ENCODE results near the gene BACH1. TPM values are rescaled to one million over a fixed set of nuclear protein-coding genes. Genes with fewer than 3 reads are reported as not detected.
A peak's percentile ranks its signal among the peaks of the same experiment; 100 is the strongest.
"Not testable (repeated sequence)": the region's sequence is repeated elsewhere in the genome, so short reads cannot be mapped to it uniquely, and the experiment has no call there.

BACH1 gene
- total RNA-seq, 1 experiment from 2014 or later = 47.3 TPM

DNA sequence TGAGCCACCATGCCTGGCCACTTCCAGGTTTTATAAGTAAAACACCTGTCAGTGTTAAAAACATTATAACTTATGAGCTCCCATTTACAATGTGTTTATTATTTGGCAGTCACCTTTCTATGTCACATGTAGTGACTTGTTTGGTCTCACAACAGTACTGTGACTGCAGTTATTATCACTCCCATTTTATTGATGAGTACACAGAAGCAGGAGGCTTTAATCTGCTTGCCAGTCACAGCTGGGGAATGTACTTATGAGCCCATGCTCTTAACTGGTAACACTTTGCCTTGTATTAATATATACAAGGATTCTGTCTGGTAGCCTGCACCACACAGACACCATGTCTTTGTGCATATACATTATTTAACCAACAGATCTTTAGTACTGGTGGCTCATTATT is 31.1 kb upstream of the BACH1 start:
- no peak for DNase-seq (ENCODE audit: low read depth in 1 of 2, low spot score in 2 of 2)
- Histone ChIP-seq H3K36me3 (no peaks in the 10 kb centered on the region), H3K4me1 (replicated peaks) (no peaks in the 10 kb centered on the region), H3K4me3 (no peak overlapping the region), H3K27ac (no peak overlapping the region), H3K27me3 (replicated peaks) (no peaks in the 10 kb centered on the region), H3K9me3 (replicated peaks) (no peaks in the 10 kb centered on the region)

DNA sequence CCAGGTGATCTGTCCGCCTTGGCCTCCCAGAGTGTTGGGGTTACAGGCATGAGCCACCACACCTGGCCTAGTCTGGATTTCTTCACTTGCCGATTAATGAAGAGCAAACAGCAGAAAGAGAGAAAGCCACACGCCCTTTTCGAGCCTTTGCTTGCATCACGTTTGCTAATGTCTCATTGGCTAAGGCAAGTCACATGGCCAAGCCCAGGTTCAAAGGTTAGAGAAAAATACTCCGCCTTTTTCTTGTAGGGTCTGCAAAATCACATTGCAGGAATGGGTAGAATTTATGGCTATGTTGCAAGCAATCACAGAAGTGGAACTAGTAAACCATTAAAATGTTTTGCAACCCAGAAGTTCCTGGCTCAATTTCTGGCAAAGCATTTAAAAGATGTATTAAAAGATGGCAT is 26.8 kb upstream of the BACH1 start:
- no peak for DNase-seq (ENCODE audit: low read depth in 1 of 2, low spot score in 2 of 2)
- no peak overlapping the region for H3K27ac ChIP-seq
- H3K36me3 ChIP-seq = no peaks in the 10 kb centered on the region
- H3K4me3 ChIP-seq = no peak overlapping the region
- H3K9me3 ChIP-seq (replicated peaks) = no peaks in the 10 kb centered on the region
- H3K27me3 ChIP-seq (replicated peaks) = no peaks in the 10 kb centered on the region
- no peaks in the 10 kb centered on the region for H3K4me1 ChIP-seq (replicated peaks)

DNA sequence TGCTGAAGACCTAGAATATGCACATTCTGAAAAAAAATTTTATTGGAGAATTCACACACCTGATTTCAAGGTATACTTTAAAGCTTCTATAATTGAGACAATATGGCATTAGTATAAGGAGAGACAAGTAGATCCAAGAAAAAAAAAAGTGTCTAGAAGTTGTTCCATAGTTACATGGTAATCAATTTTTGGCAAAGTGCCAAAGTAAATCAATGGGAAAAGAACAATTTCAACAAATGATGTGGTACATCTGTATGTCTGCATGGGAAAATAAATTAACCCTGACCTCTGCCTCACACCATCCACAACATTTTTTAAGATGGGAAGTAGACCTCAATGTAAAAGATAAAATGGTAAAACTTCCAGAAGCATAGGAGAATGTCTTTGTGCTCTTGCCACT is 21.3 kb upstream of the BACH1 start:
- no peaks in the 10 kb centered on the region for H3K27me3 ChIP-seq (replicated peaks)
- no peak overlapping the region for H3K4me3 ChIP-seq
- H3K9me3 ChIP-seq (replicated peaks) = no peaks in the 10 kb centered on the region
- no peak for DNase-seq (ENCODE audit: low read depth in 1 of 2, low spot score in 2 of 2)
- no peak overlapping the region for H3K27ac ChIP-seq
- no peaks in the 10 kb centered on the region for H3K36me3 ChIP-seq
- no peaks in the 10 kb centered on the region for H3K4me1 ChIP-seq (replicated peaks)

DNA sequence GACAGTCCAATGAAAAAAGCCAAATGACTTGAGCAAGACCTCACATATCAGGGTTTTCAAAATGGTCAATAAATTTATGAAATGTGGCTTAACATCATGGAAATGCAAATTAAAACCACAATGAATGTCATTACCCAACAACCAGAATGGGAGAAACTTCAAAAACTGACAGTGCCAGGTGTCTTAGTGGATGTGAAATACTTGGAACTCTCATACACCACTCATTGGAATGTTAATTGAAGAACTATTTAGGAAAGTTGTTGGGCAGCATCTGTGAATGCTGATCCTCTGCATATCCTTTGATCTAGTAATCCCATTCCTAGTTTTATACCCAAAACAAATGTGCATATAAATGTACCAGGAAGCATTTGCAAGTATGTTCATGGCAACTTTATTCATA is 19.2 kb upstream of the BACH1 start:
- H3K36me3 ChIP-seq = no peaks in the 10 kb centered on the region
- no peaks in the 10 kb centered on the region for H3K9me3 ChIP-seq (replicated peaks)
- H3K4me1 ChIP-seq (replicated peaks) = no peaks in the 10 kb centered on the region
- no peak overlapping the region for H3K27ac ChIP-seq
- no peak for DNase-seq (ENCODE audit: low read depth in 1 of 2, low spot score in 2 of 2)
- no peak overlapping the region for H3K4me3 ChIP-seq
- H3K27me3 ChIP-seq (replicated peaks) = no peaks in the 10 kb centered on the region

DNA sequence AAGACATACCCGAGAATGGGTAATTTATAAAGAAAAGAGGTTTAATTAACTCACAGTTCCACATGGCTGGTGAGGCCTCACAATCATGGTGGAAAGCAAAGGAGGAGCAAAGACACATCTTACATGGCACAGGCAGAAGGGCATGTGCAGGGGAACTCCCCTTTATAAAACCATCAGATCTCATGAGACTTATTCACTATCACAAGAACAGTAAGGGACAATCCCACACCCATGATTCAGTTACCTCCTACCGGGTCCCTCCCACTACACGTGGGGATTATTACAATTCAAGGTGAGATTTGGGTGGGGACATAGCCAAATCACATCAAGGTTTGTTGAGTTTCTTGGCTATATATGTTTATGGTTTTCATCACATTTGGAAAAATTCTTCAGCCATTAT is 16.9 kb upstream of the BACH1 start:
- H3K36me3 ChIP-seq; H3K27me3 ChIP-seq (replicated peaks); H3K27ac ChIP-seq; H3K4me3 ChIP-seq; DNase-seq (ENCODE audit: low read depth in 1 of 2, low spot score in 2 of 2); H3K4me1 ChIP-seq (replicated peaks); H3K9me3 ChIP-seq (replicated peaks): not testable (repeated sequence)

DNA sequence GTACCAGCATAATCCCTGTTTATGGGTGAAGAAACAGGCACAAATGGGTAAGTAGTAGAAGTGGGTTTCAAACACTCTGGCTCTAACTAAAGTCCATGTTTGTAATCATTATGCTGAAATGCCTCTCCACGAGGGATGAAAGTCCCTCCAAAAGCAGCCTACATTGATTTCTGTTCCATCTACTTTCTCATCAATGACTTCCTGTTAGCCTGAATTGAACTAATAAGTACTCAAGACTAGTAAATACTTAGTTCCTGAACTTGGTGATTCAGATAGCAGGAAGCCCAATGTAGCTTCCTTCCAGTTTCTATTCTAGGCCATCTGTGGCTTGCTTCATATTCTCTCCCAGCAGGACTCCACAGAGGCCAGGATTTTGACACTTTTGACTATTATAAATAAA is 11.3 kb upstream of the BACH1 start:
- no peaks in the 10 kb centered on the region for H3K36me3 ChIP-seq
- no peak overlapping the region for H3K27ac ChIP-seq
- no peaks in the 10 kb centered on the region for H3K27me3 ChIP-seq (replicated peaks)
- no peak for DNase-seq (ENCODE audit: low read depth in 1 of 2, low spot score in 2 of 2)
- no peak overlapping the region for H3K4me3 ChIP-seq
- H3K4me1 ChIP-seq (replicated peaks) = no peaks in the 10 kb centered on the region
- H3K9me3 ChIP-seq (replicated peaks) = no peaks in the 10 kb centered on the region

DNA sequence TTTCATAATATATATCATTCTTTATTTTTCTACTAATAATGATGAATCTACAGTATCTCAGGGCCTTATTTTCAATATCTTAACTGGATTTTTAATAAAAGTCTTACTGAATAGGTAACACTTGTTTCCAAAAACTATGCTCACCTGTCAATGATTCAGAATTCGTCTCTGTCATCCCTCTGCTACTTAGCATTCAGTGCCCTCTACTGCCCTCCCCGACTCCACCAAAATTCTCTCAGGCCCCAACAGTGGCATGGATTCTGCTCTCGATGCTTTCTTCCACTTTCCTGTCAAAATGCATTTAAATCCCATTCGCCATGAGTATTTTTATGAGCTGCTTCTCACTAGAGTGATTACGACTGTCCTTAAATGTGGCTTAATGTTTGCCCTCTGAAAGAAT is 10.5 kb upstream of the BACH1 start:
- Histone ChIP-seq H3K4me3 (no peak overlapping the region), H3K9me3 (replicated peaks) (no peaks in the 10 kb centered on the region), H3K27ac (no peak overlapping the region), H3K27me3 (replicated peaks) (no peaks in the 10 kb centered on the region), H3K4me1 (replicated peaks) (no peaks in the 10 kb centered on the region), H3K36me3 (no peaks in the 10 kb centered on the region)
- DNase-seq (ENCODE audit: low read depth in 1 of 2, low spot score in 2 of 2) = no peak

DNA sequence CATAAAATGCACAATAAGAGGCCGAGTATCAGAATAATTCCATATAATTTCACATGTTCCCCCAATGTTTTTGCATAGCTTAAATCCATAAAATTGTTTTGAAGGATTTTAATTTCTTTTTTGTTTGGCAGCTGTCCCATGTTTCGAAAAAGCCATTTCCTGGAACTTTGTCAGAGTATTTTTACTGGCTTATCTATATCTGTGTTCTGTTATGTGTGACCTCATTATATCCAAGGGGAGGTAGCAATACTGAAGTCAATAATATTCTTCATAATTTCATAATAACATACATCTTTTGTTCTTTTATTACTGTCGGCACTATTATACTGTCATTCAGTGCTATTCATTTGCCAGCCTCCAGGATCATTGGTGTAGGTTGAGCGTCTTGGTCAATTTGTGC is 9.4 kb upstream of the BACH1 start:
- no peak overlapping the region for H3K4me3 ChIP-seq
- no peaks in the 10 kb centered on the region for H3K9me3 ChIP-seq (replicated peaks)
- no peaks in the 10 kb centered on the region for H3K36me3 ChIP-seq
- DNase-seq (ENCODE audit: low read depth in 1 of 2, low spot score in 2 of 2) = no peak
- no peaks in the 10 kb centered on the region for H3K4me1 ChIP-seq (replicated peaks)
- no peaks in the 10 kb centered on the region for H3K27me3 ChIP-seq (replicated peaks)
- no peak overlapping the region for H3K27ac ChIP-seq

DNA sequence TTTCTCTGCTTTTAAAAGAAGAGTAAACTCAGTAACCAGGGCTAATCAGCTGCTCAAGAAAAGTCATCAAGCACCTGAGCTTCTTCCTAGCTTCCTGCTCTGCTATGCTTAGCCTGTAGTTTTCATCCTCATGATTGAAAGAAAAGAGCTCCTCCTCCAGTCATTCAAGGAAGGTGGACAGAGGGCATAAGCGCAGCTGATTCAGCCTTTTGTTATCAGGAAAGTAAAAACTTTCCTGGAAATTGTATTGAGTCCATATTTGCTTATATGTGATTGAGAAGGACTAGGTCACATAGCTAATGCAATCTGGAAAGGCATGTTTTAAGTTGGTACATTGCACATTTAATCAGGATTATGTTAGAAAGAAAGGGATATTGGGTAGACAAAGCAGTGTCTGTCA is 8.5 kb upstream of the BACH1 start:
- no peak overlapping the region for H3K27ac ChIP-seq
- DNase-seq (ENCODE audit: low read depth in 1 of 2, low spot score in 2 of 2) = no peak

DNA sequence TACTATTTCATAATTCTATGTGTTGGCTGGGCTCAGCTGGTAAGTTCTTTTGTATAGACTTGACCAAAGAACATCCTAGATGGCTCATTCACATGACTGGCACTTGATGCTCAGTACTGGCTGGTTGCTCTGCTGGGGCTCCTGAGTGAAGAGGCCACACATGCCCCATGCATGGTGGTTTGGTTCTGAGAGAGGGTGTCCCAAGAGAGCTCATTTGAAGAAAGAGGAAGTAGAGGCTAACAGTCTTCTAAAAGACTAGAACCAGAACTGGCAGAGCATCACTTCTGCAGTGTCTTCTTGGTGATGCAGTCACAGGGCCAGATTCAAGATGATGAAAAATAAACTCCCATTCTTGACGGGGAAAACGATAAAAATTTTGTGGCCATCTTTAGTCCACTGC is 5.2 kb upstream of the BACH1 start:
- no peaks in the 10 kb centered on the region for H3K9me3 ChIP-seq (replicated peaks)
- peaks cover 5% of the 10 kb centered on the region for H3K4me1 ChIP-seq (replicated peaks)

More for the DNA sequence above, 8.5 kb upstream of the BACH1 start:
- Histone ChIP-seq H3K9me3 (replicated peaks) (no peaks in the 10 kb centered on the region), H3K36me3 (no peaks in the 10 kb centered on the region), H3K4me3 (no peak overlapping the region), H3K4me1 (replicated peaks) (no peaks in the 10 kb centered on the region), H3K27me3 (replicated peaks) (no peaks in the 10 kb centered on the region)

DNA sequence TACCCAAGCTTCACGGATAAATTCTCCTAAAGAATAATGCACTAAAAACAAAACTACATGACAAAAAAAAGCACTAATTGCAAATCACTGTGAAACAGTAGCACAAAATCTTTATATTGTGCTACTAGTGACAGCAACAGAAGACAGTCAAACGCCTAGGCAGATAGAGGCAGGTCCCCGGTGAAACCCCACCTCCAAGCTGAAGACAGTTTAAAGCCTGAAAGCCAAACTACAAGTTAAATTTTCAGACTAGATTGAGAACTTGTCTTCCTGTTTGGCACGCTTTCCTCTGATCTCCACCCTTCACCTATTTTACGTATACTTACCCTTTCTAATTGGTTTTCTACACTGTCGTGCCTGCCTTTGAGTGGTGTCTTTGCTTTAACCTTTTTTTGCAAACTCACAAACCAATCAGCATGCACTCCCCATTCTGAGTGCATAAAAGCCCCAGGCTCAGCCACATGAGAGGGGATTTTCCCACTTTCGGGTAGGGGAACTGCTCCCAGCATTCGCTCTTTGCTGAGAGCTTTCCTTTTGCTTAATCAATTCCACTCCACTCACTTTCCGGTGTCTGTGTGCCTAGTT is 3.6 kb upstream of the BACH1 start:
- H3K4me3 ChIP-seq = no peak overlapping the region
- no peaks in the 10 kb centered on the region for H3K27me3 ChIP-seq (replicated peaks)
- DNase-seq (ENCODE audit: low read depth in 1 of 2, low spot score in 2 of 2) = no peak
- H3K36me3 ChIP-seq = peaks cover 3% of the 10 kb centered on the region; the same call in 1 of the 2 replicates
- no peaks in the 10 kb centered on the region for H3K9me3 ChIP-seq (replicated peaks)
- no peak overlapping the region for H3K27ac ChIP-seq
- peaks cover 10% of the 10 kb centered on the region for H3K4me1 ChIP-seq (replicated peaks)

More for the DNA sequence above, 5.2 kb upstream of the BACH1 start:
- H3K36me3 ChIP-seq = no peaks in the 10 kb centered on the region
- no peaks in the 10 kb centered on the region for H3K27me3 ChIP-seq (replicated peaks)
- DNase-seq (ENCODE audit: low read depth in 1 of 2, low spot score in 2 of 2) = no peak
- H3K27ac ChIP-seq = no peak overlapping the region
- no peak overlapping the region for H3K4me3 ChIP-seq

DNA sequence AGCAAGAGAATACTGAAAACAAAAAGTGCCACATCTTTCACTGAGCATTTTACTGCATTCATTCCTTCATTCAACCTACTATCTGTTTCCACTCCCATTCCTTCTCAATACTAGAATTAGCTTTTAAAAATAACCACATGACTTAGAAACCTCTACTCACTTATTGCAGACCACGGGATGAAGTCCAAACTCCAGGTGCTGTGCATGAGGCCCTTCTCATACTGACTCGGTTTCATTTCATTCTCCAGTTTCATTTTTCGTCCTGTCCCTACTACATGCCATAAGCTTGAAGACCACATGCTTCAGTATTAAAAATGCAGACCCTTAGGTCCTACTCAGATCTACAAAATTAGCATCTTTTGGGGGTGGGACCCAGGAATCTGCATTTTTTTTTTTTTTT is 2.3 kb upstream of the BACH1 start:
- H3K9me3 ChIP-seq (replicated peaks) = no peaks in the 10 kb centered on the region
- no peak overlapping the region for H3K4me3 ChIP-seq
- peaks cover 22% of the 10 kb centered on the region for H3K4me1 ChIP-seq (replicated peaks)
- H3K27ac ChIP-seq = no peak overlapping the region
- H3K27me3 ChIP-seq (replicated peaks) = no peaks in the 10 kb centered on the region
- no peak for DNase-seq (ENCODE audit: low read depth in 1 of 2, low spot score in 2 of 2)
- peaks cover 3% of the 10 kb centered on the region; the same call in 1 of the 2 replicates for H3K36me3 ChIP-seq

DNA sequence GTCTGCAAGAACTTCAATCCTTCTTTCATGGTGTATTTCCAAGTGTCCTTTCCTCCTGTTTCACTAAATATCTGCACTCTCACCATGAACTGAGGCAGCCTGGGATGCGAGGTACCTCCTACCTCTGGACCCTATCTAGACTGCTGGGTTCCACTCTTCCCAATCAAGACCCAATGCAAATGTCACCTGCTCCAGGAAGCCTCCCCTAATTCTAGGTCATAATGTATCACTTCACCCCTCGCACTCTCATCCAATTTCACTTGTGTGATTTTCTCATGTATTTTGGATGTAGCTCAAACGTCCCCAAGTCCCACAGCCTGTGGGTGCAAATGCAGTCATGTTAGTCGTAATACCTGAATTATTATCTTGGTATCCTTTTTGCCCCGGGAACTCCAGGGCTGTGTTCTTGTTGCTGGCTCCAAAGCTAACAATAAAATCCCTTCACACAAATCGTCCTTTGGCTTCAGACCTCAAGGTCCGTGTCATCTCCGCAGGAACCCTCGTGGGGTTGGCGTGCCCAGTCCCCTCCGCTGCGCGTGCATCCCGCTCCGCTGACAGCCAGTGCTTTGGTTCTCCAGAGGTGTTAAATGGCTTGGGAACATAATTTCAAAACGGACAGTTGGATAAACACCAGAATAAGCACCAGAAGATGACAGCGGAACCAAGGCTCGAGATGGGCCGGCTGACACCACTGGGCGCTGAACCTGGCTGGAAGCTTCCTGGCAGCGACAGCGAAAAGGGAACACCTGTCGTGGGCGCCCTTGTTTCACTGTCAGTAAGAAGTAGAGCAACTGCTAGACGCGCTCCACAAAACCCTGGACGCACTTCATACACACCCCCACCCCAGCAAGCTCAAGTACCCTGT is 1.0 kb upstream of the BACH1 start:
- no peak for DNase-seq (ENCODE audit: low read depth in 1 of 2, low spot score in 2 of 2)
- Histone ChIP-seq H3K36me3 (peaks cover 3% of the 10 kb centered on the region; the same call in 1 of the 2 replicates), H3K4me3 (peak overlapping the region; percentile 64), H3K4me1 (replicated peaks) (peaks cover 35% of the 10 kb centered on the region), H3K27me3 (replicated peaks) (no peaks in the 10 kb centered on the region), H3K27ac (no peak overlapping the region), H3K9me3 (replicated peaks) (no peaks in the 10 kb centered on the region)

DNA sequence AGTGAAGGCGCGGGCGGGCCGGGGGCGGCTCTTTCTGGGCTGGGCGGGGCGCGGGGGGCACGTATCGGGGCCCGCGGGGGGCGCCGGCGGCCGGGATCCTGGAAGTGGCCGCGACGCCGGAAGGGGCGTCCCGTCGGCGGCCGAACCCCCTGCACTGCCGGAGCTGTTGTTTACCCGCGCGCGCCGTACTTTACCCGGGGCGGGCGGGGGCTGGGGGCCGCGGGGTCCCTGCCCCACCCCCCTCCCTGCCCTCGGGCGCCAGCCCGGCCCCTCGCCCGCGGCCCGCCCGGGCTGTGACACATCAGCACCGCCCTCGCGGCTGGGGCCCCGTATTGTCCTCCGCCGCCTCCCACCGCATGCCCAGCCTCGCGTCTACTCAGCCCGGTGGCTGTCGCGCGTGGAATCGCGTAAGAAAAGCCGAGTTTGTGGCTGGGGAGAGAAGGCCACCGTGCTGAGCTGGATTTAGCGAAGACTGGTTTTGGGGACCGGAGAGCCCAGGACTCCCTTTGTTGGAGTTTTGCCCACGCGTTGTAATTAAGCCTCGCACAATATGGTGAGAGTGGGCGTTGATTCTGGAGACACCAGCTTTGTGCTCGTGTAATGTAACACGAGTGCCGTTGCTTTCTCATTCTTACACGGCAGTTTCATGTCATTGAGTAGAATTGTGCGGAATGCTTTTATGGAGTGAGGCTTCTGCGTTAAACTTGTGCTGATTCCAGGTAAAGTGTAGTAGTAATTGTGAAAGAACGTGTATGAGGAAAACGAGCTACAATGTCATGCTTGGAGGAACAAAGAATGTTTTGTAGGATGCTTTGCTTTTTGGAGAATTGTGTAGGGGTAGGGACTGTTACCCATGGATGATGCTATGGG is 559 bp downstream of the BACH1 start:
- Histone ChIP-seq H3K9me3 (replicated peaks) (no peaks in the 10 kb centered on the region), H3K4me1 (replicated peaks) (peaks cover 51% of the 10 kb centered on the region), H3K27ac (peak overlapping the region; percentile 94), H3K27me3 (replicated peaks) (no peaks in the 10 kb centered on the region), H3K4me3 (peak overlapping the region; percentile 64), H3K36me3 (peaks cover 3% of the 10 kb centered on the region; the same call in 1 of the 2 replicates)
- peak; percentile 68 to 76 for DNase-seq (ENCODE audit: low read depth in 1 of 2, low spot score in 2 of 2)
